K562 (cell line): ENCODE data around the gene TRIM10. TPM values are rescaled to one million over a fixed set of nuclear protein-coding genes. Genes with fewer than 3 reads are reported as not detected.

Source experiments
- BCOR ChIP-seq: fragments of 450-650 bp; IDR thresholded peaks from 2 replicates; pipeline ENCODE4 v1.6.1; 2016
- CTCF ChIP-seq, 3 experiments: IDR thresholded peaks in 2 of 3; conservative IDR thresholded peaks in 1 of 3; 2 replicates each; pipeline ENCODE4 v1.5.1; 2011 to 2012; ENCODE audit warnings: low read length in 3 of 3, mild to moderate bottlenecking in 3 of 3, control low read depth in 2 of 3, improper control_type of control experiment in 1 of 3, inconsistent platforms in 1 of 3, low read depth in 1 of 3, mixed read lengths in 1 of 3, moderate library complexity in 1 of 3; ENCODE audit not compliant: insufficient read depth in 2 of 3
- CXXC5 ChIP-seq: fragments of 250-450 bp; sonication (Bioruptor Pico); IDR thresholded peaks from 2 replicates; pipeline ENCODE4 v1.8.0; 2022; ENCODE audit warnings: inconsistent platforms, mild to moderate bottlenecking, moderate library complexity
- DACH1 ChIP-seq: fragments of 450-650 bp; IDR thresholded peaks from 2 replicates; pipeline ENCODE4 v1.6.1; 2018; ENCODE audit not compliant: partially characterized antibody
- ELF4 ChIP-seq: fragments of 450-650 bp; formaldehyde crosslinking; IDR thresholded peaks from 2 replicates; pipeline ENCODE4 v1.4.0; 2022; ENCODE audit warnings: missing genetic modification characterization
- FOXO4 ChIP-seq: fragments of 450-650 bp; formaldehyde crosslinking; IDR thresholded peaks from 2 replicates; pipeline ENCODE4 v1.4.0; 2020; ENCODE audit warnings: mild to moderate bottlenecking, moderate library complexity
- HCFC1 ChIP-seq: IDR thresholded peaks from 2 replicates; pipeline ENCODE4 v1.6.1; 2012; ENCODE audit warnings: low read depth, low read length, improper control_type of control experiment
- KLF16 ChIP-seq: IDR thresholded peaks from 2 replicates; pipeline ENCODE4 v1.6.1; 2016; ENCODE audit warnings: antibody characterized with exemption
- MAZ ChIP-seq, 2 experiments: fragments of 450-650 bp in 1 of 2; sonication (generic) in 1 of 2; formaldehyde crosslinking; IDR thresholded peaks in 1 of 2; conservative IDR thresholded peaks in 1 of 2; 2 replicates each; pipeline versions ENCODE4 v1.4.0 to v1.5.0; 2020; ENCODE audit warnings: mild to moderate bottlenecking in 1 of 2, missing genetic modification reagents in 1 of 2
- NFATC3 ChIP-seq: fragments of 450-650 bp; IDR thresholded peaks from 2 replicates; pipeline ENCODE4 v1.6.1; 2017; ENCODE audit warnings: mild to moderate bottlenecking
- RB1 ChIP-seq: fragments of 450-650 bp; IDR thresholded peaks from 2 replicates; pipeline ENCODE4 v1.6.1; 2017; ENCODE audit warnings: low read depth, mild to moderate bottlenecking
- REST ChIP-seq, 2 experiments: fragments of 450-650 bp; formaldehyde crosslinking in 1 of 2; IDR thresholded peaks; 2 replicates each; pipeline versions ENCODE4 v1.4.0 to v1.6.1; 2014 to 2020; ENCODE audit warnings: mild to moderate bottlenecking in 2 of 2, borderline replicate concordance in 1 of 2, low read depth in 1 of 2
- TBP ChIP-seq: optimal IDR thresholded peaks from 2 replicates; pipeline ENCODE3; 2011; ENCODE audit warnings: low read depth, low read length, improper control_type of control experiment
- ZNF124 ChIP-seq: sonication (generic); formaldehyde crosslinking; IDR thresholded peaks from 2 replicates; pipeline ENCODE4 v1.8.1; 2022; ENCODE audit warnings: missing genetic modification reagents
- ZNF444 ChIP-seq: fragments of 250-450 bp; sonication (Bioruptor Pico); IDR thresholded peaks from 2 replicates; pipeline ENCODE4 v1.4.0; 2020; ENCODE audit warnings: mild to moderate bottlenecking, moderate library complexity
- polyA plus RNA-seq, 8 experiments: library from polyadenylated mRNA; depleted of rRNA in 4 of 8; stranded (reverse) in 5 of 8; unstranded in 3 of 8; fragments of >200 nt; fragmentation: Nextera tagmentation in 2 of 8; fragmentation: Illumina TruSeq in 1 of 8; extraction: Ambion mirVana in 2 of 8; extraction: Trizol in 1 of 8; gene quantifications; 2 replicates each; pipeline versions ENCODE4 v1.2.1 to v1.2.3, GENCODE V29; 2011 to 2014; ENCODE audit warnings: inconsistent platforms in 1 of 8, missing spikeins in 1 of 8
- total RNA-seq, 7 experiments: library from RNA; depleted of rRNA in 6 of 7; stranded (reverse); fragments of >200 nt in 6 of 7; fragmentation: Illumina TruSeq in 2 of 7; extraction: Trizol in 2 of 7; gene quantifications; 2 replicates each; pipeline versions ENCODE4 v1.2.1 to v1.2.3, GENCODE V29; 2011 to 2021; ENCODE audit warnings: low replicate concordance in 1 of 7

The TRIM10 gene
- total and polyA plus RNA-seq, 9 of the 15 experiments (the other 6 are each of a cell fraction or from before 2014, with no cell fraction given) = 0.15 to 0.90 (median 0.36) TPM

- TF ChIP-seq FOXO4 (CRISPR knock-in tag) (0 out of 2 replicates have a peak, but pooled peaks have one; percentile 14), ZNF124 (CRISPR knock-in tag) (no peak), ELF4 (CRISPR knock-in tag) (no peak), REST (IDR thresholded peaks at IDR 0.05; ENCODE audit: borderline replicate concordance) (peak; percentile 87), REST (CRISPR knock-in tag; IDR thresholded peaks at IDR 0.05; ENCODE audit: low read depth) (no peak), CXXC5 (CRISPR knock-in tag) (peak; percentile 34; the same call in 1 of the 2 replicates), ZNF444 (CRISPR knock-in tag) (no peak), HCFC1 (peak; percentile 15; the same call in 1 of the 2 replicates), TBP (peak; percentile 44), CTCF (IDR thresholded peaks at IDR 0.05 in 2 of 3, conservative IDR thresholded peaks at IDR 0.05 in 1 of 3; ENCODE audit: insufficient read depth in 2 of 3, low read depth in 1 of 3, low read length in 3 of 3) (peak; percentile 100), NFATC3 (no peak), KLF16 (peak; percentile 64; the same call in 1 of the 2 replicates), RB1 (peak; percentile 67; the same call in 1 of the 2 replicates), DACH1 (peak; percentile 62), MAZ (CRISPR knock-in tag; conservative IDR thresholded peaks at IDR 0.05 in 1 of 2, IDR thresholded peaks at IDR 0.05 in 1 of 2) (peak in 1 of 2 experiments; percentile 59; a peak in 2 of 4 replicates), BCOR (no peak)
Observed at GRCh38 chr6:30130887-30131862, 29.8 kb downstream of the TRIM10 start (continued).
